GM12874 (cell line): ENCODE data around the gene PTRH1.

Experiments
- TF ChIP-seq, protein P1 (sequence below): IDR thresholded peaks from 2 replicates; pipeline ENCODE4 v1.5.1; 2011; ENCODE audit warnings: low read depth, mild to moderate bottlenecking, control low read depth, low read length, moderate library complexity; ENCODE audit not compliant: insufficient read depth

PTRH1 gene

DNA sequence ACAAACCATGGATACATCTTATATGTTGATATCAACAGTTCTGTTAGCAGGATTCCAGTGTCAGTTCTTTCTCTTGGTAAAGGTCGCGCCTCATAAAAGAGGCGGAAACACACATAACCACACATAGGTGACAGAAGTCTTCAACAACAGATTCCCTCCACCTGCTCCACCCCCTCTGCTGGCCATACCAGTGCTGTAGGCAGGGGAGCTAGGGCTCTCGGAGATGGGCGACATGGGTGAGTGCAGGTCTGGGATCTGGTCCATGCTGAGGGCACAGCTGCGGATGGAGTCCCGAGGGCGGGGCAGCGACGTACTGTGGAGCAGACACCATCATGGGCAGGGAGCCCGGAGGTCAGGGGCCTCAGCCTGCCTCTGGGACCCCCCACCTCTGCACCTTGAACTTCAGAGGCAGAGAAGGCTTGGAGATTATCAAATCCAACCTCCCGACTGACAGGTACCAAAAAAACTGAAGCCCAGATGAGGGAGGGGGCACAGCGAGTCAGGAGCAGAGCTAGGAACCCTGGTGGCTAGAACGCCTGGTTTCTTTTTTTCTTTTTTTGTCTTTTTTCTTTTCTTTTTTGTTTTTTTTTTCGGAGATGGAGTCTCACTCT lies 31.6 kb upstream of the PTRH1 start:
- TF ChIP-seq, protein P1, sequence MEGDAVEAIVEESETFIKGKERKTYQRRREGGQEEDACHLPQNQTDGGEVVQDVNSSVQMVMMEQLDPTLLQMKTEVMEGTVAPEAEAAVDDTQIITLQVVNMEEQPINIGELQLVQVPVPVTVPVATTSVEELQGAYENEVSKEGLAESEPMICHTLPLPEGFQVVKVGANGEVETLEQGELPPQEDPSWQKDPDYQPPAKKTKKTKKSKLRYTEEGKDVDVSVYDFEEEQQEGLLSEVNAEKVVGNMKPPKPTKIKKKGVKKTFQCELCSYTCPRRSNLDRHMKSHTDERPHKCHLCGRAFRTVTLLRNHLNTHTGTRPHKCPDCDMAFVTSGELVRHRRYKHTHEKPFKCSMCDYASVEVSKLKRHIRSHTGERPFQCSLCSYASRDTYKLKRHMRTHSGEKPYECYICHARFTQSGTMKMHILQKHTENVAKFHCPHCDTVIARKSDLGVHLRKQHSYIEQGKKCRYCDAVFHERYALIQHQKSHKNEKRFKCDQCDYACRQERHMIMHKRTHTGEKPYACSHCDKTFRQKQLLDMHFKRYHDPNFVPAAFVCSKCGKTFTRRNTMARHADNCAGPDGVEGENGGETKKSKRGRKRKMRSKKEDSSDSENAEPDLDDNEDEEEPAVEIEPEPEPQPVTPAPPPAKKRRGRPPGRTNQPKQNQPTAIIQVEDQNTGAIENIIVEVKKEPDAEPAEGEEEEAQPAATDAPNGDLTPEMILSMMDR = no peak

DNA sequence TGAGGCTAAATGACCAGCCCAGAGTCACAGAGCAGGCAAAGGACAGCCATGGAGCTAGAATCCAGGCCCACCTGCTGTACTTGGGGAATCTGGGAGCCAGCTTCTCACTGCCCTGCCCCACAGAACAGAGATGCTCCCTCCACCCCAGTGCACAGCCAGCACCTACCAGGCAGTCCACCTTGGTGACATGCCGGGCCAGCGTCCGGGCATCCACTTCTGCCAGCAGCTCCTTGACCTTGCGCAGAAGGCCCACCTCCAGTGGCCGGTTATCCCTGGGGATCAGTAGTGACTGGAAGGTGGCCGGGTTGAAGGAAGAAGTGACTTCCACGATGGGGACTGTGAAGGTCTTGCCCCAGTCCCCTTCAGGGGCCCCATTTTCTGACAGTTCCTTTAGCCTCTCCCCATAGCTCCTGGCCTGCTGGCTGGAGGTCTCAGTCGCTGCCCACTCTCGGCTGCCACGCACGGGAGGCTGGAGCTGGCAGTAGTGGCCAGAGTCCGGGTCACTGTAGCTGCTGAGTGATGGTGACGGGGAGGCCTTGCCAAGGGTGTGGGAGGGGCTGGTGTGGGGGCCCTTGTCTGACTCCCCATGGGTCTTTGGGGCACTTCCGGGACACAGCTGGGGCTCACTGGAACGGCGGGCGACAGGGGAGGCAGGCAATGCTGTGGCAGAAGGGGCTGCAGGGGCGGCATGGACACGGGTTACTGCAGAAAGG lies 29.1 kb upstream of the PTRH1 start:
- TF ChIP-seq, protein P1 = no peak

DNA sequence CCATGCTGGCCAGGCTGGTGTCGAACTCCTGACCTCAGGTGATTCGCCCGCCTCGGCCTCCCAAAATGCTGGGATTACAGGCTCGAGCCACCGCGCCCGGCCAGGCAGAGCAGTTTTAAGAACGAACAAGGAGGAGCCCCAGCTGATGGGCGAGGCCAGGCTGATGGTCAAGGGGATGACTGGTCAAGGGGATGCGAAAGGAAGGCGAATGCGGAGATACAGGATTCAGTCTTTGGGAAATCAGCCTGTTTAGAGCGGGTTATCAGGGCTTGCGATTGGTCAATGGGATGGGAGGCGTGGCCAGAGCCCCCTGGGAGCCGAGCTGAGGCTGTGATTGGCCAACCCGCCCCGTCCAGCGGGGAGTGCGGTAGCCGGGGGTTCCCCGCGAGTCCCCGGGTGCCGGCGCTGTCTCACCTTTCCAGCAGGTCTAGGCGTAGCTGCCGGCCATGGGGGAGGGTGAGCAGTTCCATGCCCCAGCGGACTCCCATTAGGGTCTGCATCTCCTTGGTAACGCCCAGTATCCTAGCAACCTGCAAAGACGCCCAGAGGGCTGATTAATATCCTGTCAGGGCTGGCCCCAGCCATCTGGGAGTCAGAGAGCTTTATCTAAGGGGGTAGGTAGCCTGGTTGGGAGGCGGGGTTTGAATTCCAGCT lies 27.1 kb upstream of the PTRH1 start:
- TF ChIP-seq, protein P1 = no peak

DNA sequence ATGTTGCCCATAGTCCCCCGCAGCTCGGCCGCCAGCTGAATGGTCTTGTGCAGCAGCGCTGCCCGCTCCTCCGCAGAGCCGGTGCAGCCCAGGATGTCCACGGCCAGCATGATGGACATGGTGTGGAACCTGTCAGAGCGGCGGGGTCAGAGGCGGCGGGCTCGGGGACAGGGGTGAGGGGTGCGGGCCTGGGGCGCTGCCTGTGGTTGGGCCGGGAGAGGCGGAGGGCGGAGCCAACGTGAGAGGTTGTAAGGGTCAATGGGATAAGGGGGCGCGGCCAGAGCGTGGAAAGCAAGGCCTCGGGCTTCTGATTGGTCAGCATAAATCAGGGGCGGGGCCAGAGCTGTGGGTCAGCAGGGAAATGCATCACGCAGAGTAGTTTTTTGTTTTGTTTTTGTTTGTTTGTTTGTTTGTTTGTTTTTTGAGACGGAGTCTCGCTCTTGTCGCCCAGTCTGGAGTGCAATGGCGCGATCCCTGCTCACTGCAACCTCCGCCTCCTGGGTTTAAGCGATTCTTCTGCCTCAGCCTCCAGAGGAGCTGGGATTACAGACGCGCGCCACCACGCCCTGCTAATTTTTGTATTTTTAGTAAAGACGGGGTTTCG lies 26.5 kb upstream of the PTRH1 start:
- TF ChIP-seq, protein P1 = no peak

DNA sequence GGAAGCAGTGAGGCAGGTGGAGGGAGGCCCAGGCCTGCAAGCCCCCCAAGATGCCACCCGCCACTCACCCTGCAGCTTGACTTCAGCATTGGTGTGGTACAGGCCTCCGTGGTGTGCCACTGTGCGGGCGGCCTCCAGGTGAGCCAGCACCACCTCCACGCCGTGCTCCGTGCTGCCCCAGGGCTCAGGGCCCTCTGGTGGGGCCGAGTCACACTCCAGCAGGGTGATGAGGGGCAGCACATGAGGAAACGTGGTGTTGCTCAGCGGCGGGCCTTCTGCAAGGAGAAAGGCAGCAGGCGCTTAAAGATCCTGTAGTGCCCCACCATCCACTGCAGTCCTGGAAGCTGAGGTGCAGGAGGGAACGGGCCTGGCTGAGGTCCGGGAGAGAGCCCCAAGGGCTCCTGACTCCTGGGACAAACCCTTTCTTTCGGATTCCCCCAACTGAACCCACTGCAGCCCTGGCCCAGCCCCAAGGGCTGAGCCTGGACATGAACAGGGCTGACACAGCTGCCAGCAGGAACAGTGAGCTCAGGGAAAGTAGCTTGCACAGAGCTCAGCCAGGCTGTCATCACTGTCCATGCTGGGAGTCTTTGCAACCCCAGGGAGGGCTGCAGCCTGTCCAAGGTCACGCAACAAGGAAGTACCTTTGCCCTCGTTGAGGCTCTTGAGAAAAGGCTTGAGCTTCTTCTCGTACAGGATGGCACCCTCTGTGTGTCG lies 24.3 kb upstream of the PTRH1 start:
- TF ChIP-seq, protein P1 = no peak

DNA sequence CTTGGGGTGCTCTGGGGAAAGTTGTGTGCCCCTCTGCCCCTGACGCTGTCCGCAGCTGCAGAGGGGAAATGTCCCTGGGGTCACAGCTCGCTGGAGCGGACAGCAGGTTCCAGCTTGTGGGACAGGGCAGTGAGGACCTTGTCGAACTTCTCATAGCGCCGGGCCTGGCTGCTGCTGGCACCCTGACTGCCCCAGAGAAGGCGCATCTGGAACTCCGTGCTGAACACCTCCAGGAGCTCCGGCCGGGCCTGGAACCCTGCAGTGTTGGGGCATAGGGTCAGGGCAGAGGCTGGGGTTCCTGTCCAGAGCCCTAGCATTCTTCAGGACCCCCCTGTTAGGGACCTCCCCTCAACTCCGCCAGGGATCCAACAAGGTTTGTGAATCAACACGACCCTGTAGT lies 23.2 kb upstream of the PTRH1 start:
- TF ChIP-seq, protein P1 = no peak
